C4-2B (cell line): Measurements from ENCODE around the gene CDK8.
"Not testable (repeated sequence)": the region's sequence is repeated elsewhere in the genome, so short reads cannot be mapped to it uniquely, and the experiment has no call there.

Source experiments
- H3K27ac ChIP-seq: fragments of 450-650 bp; 2 replicates; pipeline ENCODE4 v1.5.1; 2017
- CTCF ChIP-seq: fragments of 450-650 bp; conservative IDR thresholded peaks from 2 replicates; pipeline ENCODE4 v1.5.1; 2017; ENCODE audit warnings: mild to moderate bottlenecking
- ZFX ChIP-seq: fragments of 450-650 bp; IDR thresholded peaks from 2 replicates; pipeline ENCODE4 v1.6.1; 2017

CDK8 gene

GRCh38 chr13:26312019-26312418 lies 58.1 kb downstream of the CDK8 start:
- H3K27ac ChIP-seq, result not testable (repeated sequence)
- TF ChIP-seq ZFX, result 0 out of 2 replicates have a peak, but pooled peaks have one; percentile 29

- H3K27ac ChIP-seq, result not testable (repeated sequence)
Measured at GRCh38 chr13:26316095-26316494, 62.2 kb downstream of the CDK8 start.

GRCh38 chr13:26320766-26321165 lies 66.8 kb downstream of the CDK8 start:
- no peak overlapping the region for H3K27ac ChIP-seq
- TF ChIP-seq CTCF (no peak), ZFX (no peak)

- TF ChIP-seq CTCF, result no peak
- TF ChIP-seq ZFX, result no peak
- no peak overlapping the region for H3K27ac ChIP-seq
Measured at GRCh38 chr13:26323127-26323526, 69.2 kb downstream of the CDK8 start.

- H3K27ac ChIP-seq, result no peak overlapping the region
- TF ChIP-seq CTCF (no peak), ZFX (no peak)
Measured at GRCh38 chr13:26323764-26324163, 69.8 kb downstream of the CDK8 start.

GRCh38 chr13:26324294-26324693 lies 70.4 kb downstream of the CDK8 start:
- TF ChIP-seq ZFX, result no peak
- TF ChIP-seq CTCF, result no peak
- H3K27ac ChIP-seq, result no peak overlapping the region

- H3K27ac ChIP-seq, result no peak overlapping the region
- TF ChIP-seq CTCF, result no peak
- no peak for TF ChIP-seq ZFX
Measured at GRCh38 chr13:26324867-26325266, 70.9 kb downstream of the CDK8 start.

- no peak for TF ChIP-seq ZFX
- TF ChIP-seq CTCF, result no peak
Measured at GRCh38 chr13:26325876-26326275, 71.9 kb downstream of the CDK8 start.

GRCh38 chr13:26326562-26326961 lies 72.6 kb downstream of the CDK8 start:
- H3K27ac ChIP-seq, result no peak overlapping the region
- TF ChIP-seq ZFX (no peak), CTCF (no peak)

More at GRCh38 chr13:26325876-26326275, 71.9 kb downstream of the CDK8 start:
- H3K27ac ChIP-seq, result no peak overlapping the region
